IPS-18c (cell line): ENCODE measurements around the gene CFB.
"Not testable (repeated sequence)": the region's sequence is repeated elsewhere in the genome, so short reads cannot be mapped to it uniquely, and the experiment has no call there.

Source experiments
- H3K4me3 ChIP-seq: 2 replicates; pipeline ENCODE4 v1.7.0; 2013; ENCODE audit warnings: low read depth, mild to moderate bottlenecking, low read length, moderate library complexity; ENCODE audit not compliant: insufficient read depth
- H3K9me3 ChIP-seq: one replicate; pipeline ENCODE4 v1.6.1; 2013; ENCODE audit warnings: mild to moderate bottlenecking, low read length, moderate library complexity; ENCODE audit not compliant: control insufficient read depth, insufficient read depth

CFB gene

DNA sequence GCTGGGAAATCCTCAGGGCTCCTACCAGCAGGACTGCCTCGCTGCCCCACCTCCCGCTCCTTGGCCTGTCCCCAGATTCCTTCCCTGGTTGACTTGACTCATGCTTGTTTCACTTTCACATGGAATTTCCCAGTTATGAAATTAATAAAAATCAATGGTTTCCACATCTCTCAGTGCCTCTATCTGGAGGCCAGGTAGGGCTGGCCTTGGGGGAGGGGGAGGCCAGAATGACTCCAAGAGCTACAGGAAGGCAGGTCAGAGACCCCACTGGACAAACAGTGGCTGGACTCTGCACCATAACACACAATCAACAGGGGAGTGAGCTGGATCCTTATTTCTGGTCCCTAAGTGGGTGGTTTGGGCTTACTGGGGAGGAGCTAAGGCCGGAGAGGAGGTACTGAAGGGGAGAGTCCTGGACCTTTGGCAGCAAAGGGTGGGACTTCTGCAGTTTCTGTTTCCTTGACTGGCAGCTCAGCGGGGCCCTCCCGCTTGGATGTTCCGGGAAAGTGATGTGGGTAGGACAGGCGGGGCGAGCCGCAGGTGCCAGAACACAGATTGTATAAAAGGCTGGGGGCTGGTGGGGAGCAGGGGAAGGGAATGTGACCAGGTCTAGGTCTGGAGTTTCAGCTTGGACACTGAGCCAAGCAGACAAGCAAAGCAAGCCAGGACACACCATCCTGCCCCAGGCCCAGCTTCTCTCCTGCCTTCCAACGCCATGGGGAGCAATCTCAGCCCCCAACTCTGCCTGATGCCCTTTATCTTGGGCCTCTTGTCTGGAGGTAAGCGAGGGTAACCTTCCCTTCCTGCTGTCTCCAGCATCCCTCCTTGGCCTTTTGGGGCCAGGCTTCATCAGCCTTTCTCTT is at the start of gene CFB:
Gene CFB, plus strand, starts transcription at position 589 of the 863 bp plus-strand sequence. Its CDS starts 127 bp downstream, at position 716.
- H3K4me3 ChIP-seq: no peak within 1 kb of the TSS
- no peaks in the 10 kb centered on the region for H3K9me3 ChIP-seq

DNA sequence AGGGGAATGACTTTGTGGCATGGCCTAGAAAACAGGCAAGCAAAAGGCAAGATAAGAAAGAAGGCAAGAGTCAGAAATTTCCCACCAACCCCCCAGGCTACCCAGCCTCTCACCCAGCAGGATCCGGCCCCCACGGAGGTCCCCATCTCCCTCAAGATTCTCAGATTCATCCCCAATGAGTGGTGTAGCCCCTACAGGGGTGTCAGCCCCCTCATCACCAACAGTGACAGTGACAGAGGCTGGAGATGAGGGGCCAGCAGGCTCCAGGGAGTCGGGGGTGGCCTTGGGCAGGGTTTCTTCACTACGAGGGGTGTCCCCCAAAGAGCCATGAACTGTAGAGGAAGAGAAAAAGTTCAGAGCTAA is 49.4 kb upstream of the CFB start:
- Histone ChIP-seq H3K4me3 (peak overlapping the region; percentile 72), H3K9me3 (no peaks in the 10 kb centered on the region)

DNA sequence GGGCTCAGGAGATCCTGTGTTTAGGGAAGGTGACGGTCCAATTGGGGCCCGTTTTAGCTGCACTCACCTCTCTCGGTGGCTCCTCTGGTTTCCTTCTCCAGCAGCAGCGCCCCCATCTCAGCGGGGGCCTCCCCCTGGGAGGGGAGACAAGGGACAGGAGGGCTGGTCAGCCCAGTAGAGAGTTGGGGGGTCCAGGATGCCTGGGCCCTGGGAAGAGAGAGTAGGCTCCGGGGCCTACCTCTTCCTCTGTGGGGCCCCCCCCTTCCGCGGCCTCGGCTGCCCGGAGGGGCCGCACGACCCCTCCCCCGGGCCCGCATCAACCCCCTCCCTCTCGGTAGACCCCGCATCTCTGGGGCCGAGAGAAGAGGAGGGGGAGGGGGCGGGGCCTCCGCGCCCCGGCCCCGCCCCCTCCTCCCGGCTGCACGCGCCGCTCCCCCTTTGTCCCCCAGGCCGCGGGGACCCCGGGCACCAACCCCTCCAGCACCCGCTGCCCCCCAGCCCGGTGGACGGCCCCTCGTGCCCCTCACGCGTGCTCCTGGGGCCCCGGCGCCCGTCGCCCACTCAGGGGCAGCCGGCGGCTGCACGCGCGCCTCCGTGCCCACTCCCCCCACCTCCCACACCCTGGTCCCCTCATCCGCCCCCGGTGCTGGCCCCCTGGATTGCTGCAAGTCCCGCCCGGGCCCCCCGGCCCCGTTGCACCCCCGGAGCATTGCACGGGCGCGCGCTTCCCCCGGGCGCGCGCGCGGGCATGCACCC is 48.9 kb upstream of the CFB start:
- Histone ChIP-seq H3K9me3 (no peaks in the 10 kb centered on the region), H3K4me3 (peak overlapping the region; percentile 72)

DNA sequence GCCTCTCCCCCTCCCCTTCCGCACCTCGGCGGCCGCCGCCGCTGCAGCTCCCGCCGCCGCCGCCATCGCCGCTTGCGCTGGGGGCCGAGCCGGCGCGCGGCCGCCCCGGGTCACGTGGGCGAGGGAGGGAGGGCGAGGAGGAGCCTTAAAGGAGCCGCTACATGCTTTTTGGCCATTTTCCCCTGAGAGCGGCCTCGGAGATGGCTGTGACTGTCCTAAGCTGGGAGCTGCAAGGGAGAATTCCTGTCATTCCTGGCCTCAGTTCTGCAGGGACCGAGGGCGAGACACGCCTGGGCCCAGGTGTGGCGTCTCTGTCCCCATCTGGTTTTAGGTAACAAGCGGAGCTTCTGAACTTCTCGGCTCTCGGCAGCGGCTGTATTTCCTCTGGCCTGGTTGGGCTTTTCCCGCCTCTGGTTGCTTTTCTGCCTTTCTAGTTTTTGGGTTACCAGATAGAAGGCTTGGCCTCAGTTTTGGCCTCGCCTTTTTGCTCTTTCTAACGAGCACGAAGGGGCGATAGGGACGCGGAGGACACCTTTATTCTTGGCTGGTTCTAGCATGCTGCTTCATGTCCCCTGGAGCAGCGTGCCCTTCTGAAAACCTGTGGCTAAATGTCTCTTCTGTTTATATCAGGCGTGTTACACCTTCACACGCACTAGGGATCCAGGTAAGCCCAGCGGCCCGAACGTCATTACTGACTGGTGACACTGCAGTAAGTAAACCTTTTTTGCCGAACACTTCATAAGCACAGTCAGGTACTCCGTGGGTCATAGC is 48.1 kb upstream of the CFB start, which contains the start of gene EHMT2:
Gene EHMT2, minus strand, starts transcription at position 87 of the 771 bp plus-strand sequence. Its CDS starts 21 bp downstream, at position 66.
- peak within 1 kb of the TSS; percentile 72 for H3K4me3 ChIP-seq
- H3K9me3 ChIP-seq: no peaks in the 10 kb centered on the region

DNA sequence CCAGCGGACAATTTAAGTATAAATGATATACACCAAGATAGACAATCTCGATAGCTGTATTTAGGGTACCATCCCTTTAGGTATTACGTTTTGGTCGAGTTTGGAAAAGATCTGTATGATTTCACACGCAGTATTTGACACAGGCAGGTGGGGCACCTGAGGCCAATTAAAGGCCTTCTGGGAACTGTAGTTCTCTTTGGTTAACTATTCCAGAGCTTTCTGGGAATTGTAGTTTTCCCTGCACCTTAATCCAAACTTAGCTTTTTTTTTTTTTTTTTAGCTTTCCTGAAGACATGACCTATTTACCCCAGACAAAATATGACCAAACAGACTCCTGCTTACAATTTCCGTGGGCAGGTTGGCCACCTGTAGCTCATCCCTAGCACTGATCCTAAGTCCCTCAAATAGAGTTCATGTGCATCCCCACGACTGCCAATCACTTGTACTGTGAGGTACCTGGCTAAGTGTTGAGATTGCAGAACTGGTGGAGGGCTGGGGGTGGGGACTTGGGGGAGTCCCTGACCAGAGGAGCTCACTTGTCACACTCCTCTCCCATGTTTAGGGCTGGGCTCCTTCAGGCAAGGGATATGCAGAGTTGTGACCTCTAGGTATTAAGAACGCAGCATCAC is 47.4 kb upstream of the CFB start:
- Histone ChIP-seq H3K4me3 (peak overlapping the region; percentile 72), H3K9me3 (no peaks in the 10 kb centered on the region)

DNA sequence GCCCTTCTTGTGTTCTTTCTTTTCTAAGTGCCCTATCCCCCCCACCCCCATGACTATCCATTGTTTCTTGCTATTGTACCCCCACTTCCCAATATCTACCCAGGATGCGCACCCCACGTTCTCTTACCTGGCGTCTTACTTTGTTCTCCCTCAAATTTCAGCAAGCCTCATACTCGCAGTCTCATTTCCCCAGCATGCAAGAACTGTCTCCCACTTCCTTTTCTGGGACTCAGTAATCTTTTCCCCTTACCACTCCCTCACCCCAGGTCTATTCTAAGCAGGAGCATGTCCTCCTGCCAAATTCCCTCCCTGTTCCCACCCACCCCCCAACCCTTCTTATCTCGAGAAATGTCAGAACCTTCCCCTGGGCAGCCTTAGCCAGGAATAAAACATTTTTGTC is 46.7 kb upstream of the CFB start:
- H3K4me3 ChIP-seq: no peak overlapping the region
- no peaks in the 10 kb centered on the region for H3K9me3 ChIP-seq

DNA sequence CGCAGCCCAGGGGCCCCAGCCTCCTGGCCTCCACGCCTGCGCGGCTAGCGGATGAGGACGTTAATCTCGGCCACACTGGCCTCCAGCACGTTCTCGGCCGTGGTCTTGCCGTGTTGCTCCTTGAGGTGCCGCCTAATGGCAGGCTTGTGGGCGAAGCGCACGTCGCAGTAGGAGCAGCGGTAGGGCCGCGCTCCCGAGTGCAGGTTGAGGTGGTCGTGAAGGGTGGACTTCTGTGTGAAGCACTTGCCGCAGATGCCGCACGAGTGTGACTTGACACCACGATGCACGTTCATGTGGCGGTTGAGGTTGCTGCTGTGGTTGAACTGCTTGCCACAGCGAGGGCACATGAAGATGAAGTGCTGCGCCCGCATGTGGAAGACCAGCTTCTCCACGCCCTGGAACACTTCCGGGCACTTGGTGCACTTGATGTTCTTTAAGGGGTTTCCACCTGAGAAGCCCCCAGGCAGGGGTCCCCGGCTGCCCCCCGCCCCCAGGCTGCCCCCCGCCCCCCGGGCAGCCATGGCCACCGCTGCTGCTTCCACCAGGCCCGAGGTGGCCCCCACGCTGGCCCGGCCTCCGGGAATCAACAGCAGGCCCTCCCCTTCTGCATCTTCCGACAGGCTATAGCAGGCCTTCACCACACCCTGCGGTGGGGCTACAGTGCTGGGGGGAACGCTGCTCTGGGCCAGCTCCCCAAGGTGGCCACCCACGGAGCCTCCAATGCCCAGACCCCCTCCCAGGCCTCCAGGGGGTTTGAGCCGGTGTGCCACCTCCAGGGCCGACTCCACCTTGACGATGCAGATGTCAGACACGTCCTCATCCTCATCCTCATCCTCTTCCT is 45.8 kb upstream of the CFB start:
- Histone ChIP-seq H3K4me3 (no peak overlapping the region), H3K9me3 (no peaks in the 10 kb centered on the region)

DNA sequence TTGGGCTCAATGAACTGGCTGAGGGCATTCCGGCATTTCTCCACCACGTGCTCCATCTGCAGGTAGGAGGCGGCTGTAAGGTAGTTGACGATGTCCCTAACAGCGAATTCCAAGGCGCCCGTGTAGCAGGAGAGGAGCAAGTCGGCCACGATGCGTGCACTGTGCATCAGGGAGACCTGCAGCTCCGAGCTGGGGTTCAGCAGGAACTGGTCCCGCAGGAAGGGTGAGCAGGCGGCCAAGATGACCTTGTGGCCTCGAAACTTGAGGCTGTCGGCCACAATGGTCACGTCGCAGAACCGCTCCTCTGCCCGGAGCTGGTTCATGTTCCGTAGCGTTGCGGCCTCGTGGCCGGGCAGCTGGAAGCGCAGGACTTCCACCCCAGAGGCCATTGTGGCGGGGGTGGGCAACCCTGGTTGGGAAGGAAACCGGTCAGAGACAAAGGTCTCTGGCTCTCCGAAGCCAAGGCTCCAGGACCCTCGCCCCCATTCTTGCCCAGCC is 44.9 kb upstream of the CFB start:
- Histone ChIP-seq H3K9me3 (no peaks in the 10 kb centered on the region), H3K4me3 (peak overlapping the region; percentile 64)

DNA sequence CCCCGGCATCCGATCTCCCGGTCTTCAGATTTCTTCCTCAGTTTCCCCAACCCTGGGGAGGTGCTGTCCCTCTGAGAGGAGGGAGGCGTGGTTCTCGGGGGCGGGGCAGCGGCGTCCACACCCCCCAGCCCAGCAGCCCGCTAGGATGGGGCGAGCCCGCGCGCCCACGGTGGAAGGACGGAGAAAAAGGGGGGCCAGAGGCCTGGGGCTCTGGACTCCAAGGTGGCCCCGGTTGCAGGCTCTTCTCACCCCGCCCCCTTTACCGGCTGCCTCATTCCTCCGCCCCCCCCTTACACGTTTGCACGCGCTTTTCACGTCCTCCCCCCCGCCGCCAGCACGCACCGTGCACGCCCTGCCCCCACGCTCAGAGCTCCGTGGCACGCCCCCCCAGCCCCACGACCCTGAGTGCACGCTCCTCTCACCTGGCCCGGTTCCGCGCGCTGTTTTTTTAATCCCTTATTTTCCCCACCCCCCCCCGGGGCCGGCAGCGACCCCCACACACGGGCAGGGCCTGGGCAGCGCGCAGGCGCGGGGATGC is 44.4 kb upstream of the CFB start:
- Histone ChIP-seq H3K9me3 (no peaks in the 10 kb centered on the region), H3K4me3 (peak overlapping the region; percentile 64)

DNA sequence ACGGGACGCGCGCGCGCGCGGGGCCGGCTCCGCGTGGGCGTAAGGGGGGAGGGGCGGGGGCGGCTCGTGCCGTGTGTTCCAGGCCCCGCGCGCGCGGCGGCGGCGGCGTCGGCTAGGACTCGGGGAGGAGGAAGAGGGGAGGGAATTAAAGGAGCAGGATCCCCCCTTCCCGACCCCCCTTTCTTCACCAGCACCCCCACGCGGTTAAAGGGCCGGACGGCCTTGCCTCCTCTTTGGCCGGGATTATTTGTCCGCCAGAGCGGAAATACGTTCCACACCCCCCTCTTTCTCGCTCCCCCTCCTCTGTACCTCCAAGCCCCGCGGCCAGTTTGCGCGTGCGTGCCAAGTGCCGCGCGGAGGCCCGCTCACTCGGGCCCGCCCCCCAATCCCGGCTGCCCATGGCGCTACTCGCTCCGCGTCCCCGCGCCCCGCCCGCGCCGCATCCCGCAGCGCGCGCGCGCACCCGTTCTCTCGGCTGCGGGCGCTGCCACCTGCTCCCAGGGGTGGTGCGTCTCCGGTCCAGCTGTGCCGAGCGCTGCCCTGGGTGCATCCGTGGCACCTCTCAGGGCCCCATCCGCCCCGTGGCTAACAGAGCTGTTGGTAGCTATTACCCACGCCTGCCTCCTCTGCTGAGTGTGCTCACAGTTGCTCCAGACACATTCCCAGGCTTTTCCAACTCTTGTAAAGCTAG is 43.8 kb upstream of the CFB start, which contains the start of gene ZBTB12:
Gene ZBTB12, minus strand, starts transcription at position 134 of the 691 bp plus-strand sequence. CDS start 781 bp downstream, outside the sequence.
- peak within 1 kb of the TSS; percentile 64 for H3K4me3 ChIP-seq
- no peaks in the 10 kb centered on the region for H3K9me3 ChIP-seq

DNA sequence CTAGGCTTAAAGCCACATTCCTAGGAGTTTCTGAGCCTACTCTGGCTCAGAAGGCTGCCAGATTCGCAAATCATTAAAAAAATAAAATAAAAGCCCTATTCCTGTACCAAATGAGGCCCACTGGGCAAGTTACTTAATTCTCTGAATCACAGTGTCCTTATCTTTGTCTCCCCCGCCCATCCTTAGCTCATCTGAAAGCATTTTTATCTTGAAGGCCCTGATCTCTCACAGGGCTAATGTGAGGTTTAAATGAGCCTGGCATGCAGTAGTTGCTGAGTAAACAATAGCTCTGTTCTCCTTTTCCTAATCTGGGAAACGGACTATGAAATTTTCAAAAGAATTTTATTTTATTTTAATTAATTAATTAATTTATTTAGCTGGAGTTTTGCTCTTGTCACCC is 41.9 kb upstream of the CFB start:
- H3K4me3 ChIP-seq: no peak overlapping the region
- H3K9me3 ChIP-seq: no peaks in the 10 kb centered on the region

DNA sequence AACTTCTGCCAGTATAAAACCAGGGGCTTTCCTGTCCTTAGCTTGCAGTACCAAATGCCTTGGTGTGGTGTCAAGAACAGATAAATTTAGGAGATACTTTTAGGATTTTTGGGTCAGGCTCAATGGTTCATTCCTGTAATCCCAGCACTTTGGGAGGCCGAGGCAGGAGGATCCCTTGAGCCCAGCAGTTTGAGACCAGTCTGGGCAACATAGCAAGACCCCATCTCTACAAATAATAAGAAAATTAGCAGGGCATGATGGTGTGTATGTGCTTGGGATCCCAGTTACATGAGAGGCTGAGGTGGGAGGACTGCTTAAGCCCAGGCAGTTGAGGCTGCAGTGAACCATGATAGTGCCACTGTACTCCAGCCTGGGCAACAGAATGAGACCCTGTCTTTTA is 40.9 kb upstream of the CFB start:
- Histone ChIP-seq H3K4me3 (no peak overlapping the region), H3K9me3 (no peaks in the 10 kb centered on the region)

DNA sequence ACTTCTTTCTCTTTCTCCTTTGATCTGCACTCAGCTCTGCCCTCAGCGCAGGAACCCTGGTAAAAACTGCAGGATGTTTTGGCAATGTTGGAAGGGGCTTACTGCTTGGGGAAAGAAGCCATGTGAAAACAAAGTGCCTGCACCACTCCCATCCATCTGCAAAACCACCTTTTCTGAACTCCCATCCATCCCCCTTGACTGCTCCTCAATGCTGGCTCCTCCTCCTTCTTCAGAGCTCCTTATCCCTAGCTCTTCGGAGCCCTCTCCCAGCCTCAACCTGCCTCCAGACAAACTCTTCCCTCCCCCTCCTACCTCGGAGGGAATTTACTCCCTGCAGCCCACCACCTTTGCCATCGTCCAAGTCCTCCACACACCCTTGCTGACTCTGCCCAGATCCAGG is 39.8 kb upstream of the CFB start:
- H3K4me3 ChIP-seq: no peak overlapping the region
- no peaks in the 10 kb centered on the region for H3K9me3 ChIP-seq

DNA sequence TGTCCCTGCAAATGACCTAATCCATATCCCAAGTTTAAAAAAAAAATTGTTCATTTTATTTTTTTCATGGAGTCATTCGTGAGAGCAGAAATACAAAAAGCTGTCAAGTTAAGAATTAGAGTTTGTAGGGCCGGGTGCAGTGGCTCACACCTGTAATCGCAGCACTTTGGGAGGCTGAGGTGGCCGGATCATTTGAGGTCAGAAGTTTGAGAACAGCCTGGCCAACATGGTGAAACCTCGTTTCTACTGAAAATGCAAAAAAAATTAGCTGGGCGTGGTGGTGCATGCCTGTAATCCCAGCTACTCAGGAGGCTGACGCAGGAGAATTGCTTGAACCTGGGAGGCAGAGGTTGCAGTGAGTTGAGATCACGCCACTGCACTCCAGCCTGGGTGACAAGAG is 39.2 kb upstream of the CFB start:
- not testable (repeated sequence) for H3K4me3 ChIP-seq, H3K9me3 ChIP-seq

DNA sequence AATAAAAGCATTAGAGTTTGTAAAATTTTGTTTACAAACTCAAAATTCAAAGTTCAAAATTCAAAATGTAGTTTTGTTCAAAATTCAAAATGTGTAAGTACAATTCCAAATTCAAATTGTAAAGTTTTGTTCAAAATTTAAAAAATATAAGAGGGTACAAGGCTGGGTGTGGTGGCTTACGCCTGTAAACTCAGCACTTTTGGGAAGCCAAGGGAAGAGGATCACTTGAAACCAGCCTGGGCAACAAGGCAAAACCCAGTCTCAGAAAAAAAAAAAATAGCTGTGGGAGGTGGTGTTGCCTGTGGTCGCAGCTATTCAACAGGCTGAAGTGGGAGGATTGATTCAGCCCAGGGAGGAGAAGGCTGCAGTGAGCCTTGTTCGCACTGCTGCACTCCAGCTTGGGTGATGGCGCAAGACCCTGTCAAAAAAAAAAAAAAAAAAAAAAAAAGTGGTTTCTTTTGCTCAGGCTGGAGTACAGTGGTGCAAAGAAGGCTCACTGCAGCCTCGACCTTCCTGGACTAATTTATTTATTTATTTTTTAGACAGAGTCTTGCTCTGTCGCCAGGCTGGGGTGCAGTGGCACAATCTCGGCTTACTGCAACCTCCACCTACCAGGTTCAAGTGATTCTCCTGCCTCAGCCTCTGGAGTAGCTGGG is 38.6 kb upstream of the CFB start:
- Histone ChIP-seq H3K4me3 (no peak overlapping the region), H3K9me3 (no peaks in the 10 kb centered on the region)
